Choroid plexus epithelial cell (primary cell): Measurements from ENCODE around the gene SRC.

ENCODE experiments used
- DNase-seq: peaks from one replicate; pipeline ENCODE4 v3.0.0-alpha.2; 2010; ENCODE audit warnings: low read depth
- H3K4me3 ChIP-seq: 2 replicates; pipeline ENCODE4 v1.5.1; 2011; ENCODE audit warnings: low read depth, mild to moderate bottlenecking, control low read depth, low read length, moderate library complexity
- CTCF ChIP-seq: conservative IDR thresholded peaks from 2 replicates; pipeline ENCODE4 v1.5.1; 2011; ENCODE audit warnings: low read depth, mild to moderate bottlenecking, control low read depth, inconsistent platforms, low read length, moderate library complexity

SRC gene

GRCh38 chr20:37395410-37395797 lies 49.5 kb downstream of the SRC start:
- DNase-seq = no peak
- TF ChIP-seq CTCF = no peak
- no peak overlapping the region for H3K4me3 ChIP-seq

- DNase-seq = no peak
- TF ChIP-seq CTCF = no peak
- no peak overlapping the region for H3K4me3 ChIP-seq
These were observed 50.0 kb downstream of the SRC start for GRCh38 chr20:37395921-37396415.

GRCh38 chr20:37396416-37397075 lies 50.6 kb downstream of the SRC start:
- no peak for TF ChIP-seq CTCF
- no peak for DNase-seq
- no peak overlapping the region for H3K4me3 ChIP-seq

- TF ChIP-seq CTCF = peak; percentile 27
- DNase-seq = peak; percentile 54
- H3K4me3 ChIP-seq = no peak overlapping the region
These were observed 51.4 kb downstream of the SRC start for GRCh38 chr20:37397076-37397953.

GRCh38 chr20:37397954-37398749 lies 52.2 kb downstream of the SRC start:
- no peak for TF ChIP-seq CTCF
- no peak overlapping the region for H3K4me3 ChIP-seq
- no peak for DNase-seq

GRCh38 chr20:37398750-37399621 lies 53.0 kb downstream of the SRC start:
- no peak overlapping the region for H3K4me3 ChIP-seq
- peak; percentile 17 for TF ChIP-seq CTCF
- no peak for DNase-seq
